Neural progenitor cell (in vitro differentiated cells): ENCODE measurements around the gene FAM167B. TPM values are rescaled to one million over a fixed set of nuclear protein-coding genes. Genes with fewer than 3 reads are reported as not detected.

Experiments
- DNase-seq: peaks from one replicate; pipeline ENCODE4 v3.0.0-alpha.2; 2016; ENCODE audit warnings: low spot score
- H2AFZ ChIP-seq: fragments of 200-600 bp; sonication (generic); replicated peaks from 2 replicates; pipeline ENCODE4 v1.6.1; 2016; ENCODE audit warnings: antibody characterized with exemption
- H3F3A ChIP-seq: fragments of 200-600 bp; sonication (generic); 2 replicates; pipeline ENCODE4 v1.6.1; 2016; ENCODE audit warnings: antibody characterized with exemption, low read depth
- H3K27ac ChIP-seq: fragments of 200-600 bp; sonication (generic); 2 replicates; pipeline ENCODE4 v1.5.1; 2016; ENCODE audit warnings: mild to moderate bottlenecking
- H3K27me3 ChIP-seq: fragments of 200-600 bp; sonication (generic); 2 replicates; pipeline ENCODE4 v1.6.1; 2016; ENCODE audit warnings: mild to moderate bottlenecking, moderate library complexity
- H3K36me3 ChIP-seq: fragments of 200-600 bp; sonication (generic); 2 replicates; pipeline ENCODE4 v1.5.1; 2016
- H3K4me1 ChIP-seq: fragments of 200-600 bp; sonication (generic); 2 replicates; pipeline ENCODE4 v1.6.1; 2016; ENCODE audit warnings: mixed run types
- H3K4me2 ChIP-seq: fragments of 200-600 bp; sonication (generic); 2 replicates; pipeline ENCODE4 v1.6.1; 2016
- H3K4me3 ChIP-seq: fragments of 200-600 bp; sonication (generic); 2 replicates; pipeline ENCODE4 v1.5.1; 2016
- H3K79me2 ChIP-seq: fragments of 200-600 bp; sonication (generic); 2 replicates; pipeline ENCODE4 v1.6.1; 2016; ENCODE audit warnings: low read depth
- H3K9ac ChIP-seq: fragments of 200-600 bp; sonication (generic); 2 replicates; pipeline ENCODE4 v1.6.1; 2016
- H3K9me3 ChIP-seq: fragments of 200-600 bp; sonication (generic); 2 replicates; pipeline ENCODE4 v1.5.1; 2016; ENCODE audit warnings: low read depth
- H4K20me1 ChIP-seq: fragments of 200-600 bp; sonication (generic); 2 replicates; pipeline ENCODE4 v1.6.1; 2016; ENCODE audit warnings: low read depth
- H3K27ac Mint-ChIP-seq: 3 replicates; pipeline ENCODE4 v1.8.0; 2021; ENCODE audit warnings: mixed read lengths
- H3K27me3 Mint-ChIP-seq: 2 replicates; pipeline ENCODE4 v1.8.0; 2022; ENCODE audit warnings: low read depth, mild to moderate bottlenecking, inconsistent platforms, moderate library complexity, mixed read lengths; ENCODE audit not compliant: insufficient read depth
- H3K36me3 Mint-ChIP-seq: 3 replicates; pipeline ENCODE4 v1.8.0; 2021; ENCODE audit warnings: mixed read lengths
- H3K4me1 Mint-ChIP-seq: 3 replicates; pipeline ENCODE4 v1.8.0; 2021; ENCODE audit warnings: mixed read lengths
- H3K4me3 Mint-ChIP-seq: 3 replicates; pipeline ENCODE4 v1.8.0; 2021; ENCODE audit warnings: mild to moderate bottlenecking, moderate library complexity, mixed read lengths
- H3K9me3 Mint-ChIP-seq: 3 replicates; pipeline ENCODE4 v1.8.0; 2020; ENCODE audit warnings: mixed read lengths
- EZH2 ChIP-seq: fragments of 200-600 bp; sonication (generic); IDR thresholded peaks from 2 replicates; pipeline ENCODE4 v1.6.1; 2017; ENCODE audit warnings: antibody characterized with exemption, mild to moderate bottlenecking, moderate library complexity
- EZH2phosphoT487 ChIP-seq: fragments of 200-600 bp; sonication (generic); IDR thresholded peaks from 2 replicates; pipeline ENCODE4 v1.6.1; 2017; ENCODE audit warnings: antibody characterized with exemption
- total RNA-seq: library from RNA; depleted of rRNA; stranded (reverse); fragments of >200 nt; gene quantifications from 2 replicates; pipeline ENCODE4 v1.2.3, GENCODE V29; 2015; ENCODE audit warnings: low replicate concordance
- TF ChIP-seq, protein P1 (sequence below): fragments of 200-600 bp; sonication (generic); IDR thresholded peaks from 2 replicates; pipeline ENCODE4 v1.5.1; 2017; ENCODE audit warnings: antibody characterized with exemption, mild to moderate bottlenecking

The FAM167B gene
- total RNA-seq, 1 donor from 2014 or later: 0.17 TPM

DNA sequence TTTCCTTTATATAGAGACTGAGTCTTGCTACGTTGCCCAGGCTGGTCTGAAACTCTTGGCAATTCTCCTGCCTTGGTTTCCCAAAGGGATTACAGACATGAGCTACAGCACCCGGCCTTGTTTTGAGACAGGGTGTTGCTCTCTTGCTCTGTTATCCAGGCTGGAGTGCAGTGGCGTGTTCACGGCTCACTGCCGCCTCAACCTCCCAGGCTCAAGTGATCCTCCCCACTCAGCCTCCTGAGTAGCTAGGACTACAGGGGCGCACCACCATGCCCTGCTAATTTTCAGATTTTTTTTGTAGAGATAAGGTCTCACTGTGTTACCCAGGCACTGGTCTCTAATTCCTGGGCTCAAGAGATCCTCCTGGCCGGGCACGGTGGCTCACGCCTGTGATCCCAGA is 18.8 kb downstream of the FAM167B start:
- H3K4me3 Mint-ChIP-seq: no peak overlapping the region
- peaks cover 2% of the 10 kb centered on the region for H3K27me3 Mint-ChIP-seq
- H3K36me3 Mint-ChIP-seq: no peaks in the 10 kb centered on the region

DNA sequence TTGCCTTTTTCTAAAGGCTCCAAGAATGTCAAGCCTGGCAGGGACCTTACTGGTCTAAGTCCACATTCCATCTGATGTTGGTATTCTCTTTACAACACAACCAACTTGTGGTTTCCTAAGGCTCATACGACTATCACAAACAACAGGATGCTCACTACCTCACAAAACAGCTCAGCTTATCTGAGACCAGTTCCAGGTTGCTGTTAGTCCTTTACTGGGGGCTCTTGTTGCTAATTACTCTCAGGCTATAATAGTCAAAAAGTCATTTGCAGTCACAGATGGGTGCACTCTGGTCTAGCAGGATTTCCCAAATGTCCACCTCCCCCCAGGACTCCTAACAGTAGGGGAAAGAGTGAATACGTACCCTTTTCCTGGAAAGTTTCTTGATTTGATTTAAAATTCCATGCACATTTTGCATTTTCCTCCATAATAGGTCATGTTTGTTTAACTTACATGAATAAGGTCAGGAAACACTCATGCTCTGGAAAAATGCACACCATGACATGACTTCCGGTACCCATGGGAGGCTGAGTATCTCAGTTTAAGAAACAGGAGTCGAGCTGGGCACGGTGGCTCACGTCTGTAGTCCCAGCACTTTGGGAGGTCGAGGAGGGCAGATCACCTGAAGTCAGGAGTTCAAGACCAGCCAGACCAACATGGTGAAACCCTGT is 20.0 kb downstream of the FAM167B start:
- no peaks in the 10 kb centered on the region for H3K36me3 ChIP-seq
- H3F3A ChIP-seq: no peaks in the 10 kb centered on the region
- Mint-ChIP-seq H3K4me3 (no peak overlapping the region), H3K9me3 (no peaks in the 10 kb centered on the region), H3K4me1 (peaks cover 7% of the 10 kb centered on the region), H3K27me3 (peaks cover 2% of the 10 kb centered on the region), H3K36me3 (no peaks in the 10 kb centered on the region), H3K27ac (no peak overlapping the region)
- no peak overlapping the region for H3K4me3 ChIP-seq
- no peaks in the 10 kb centered on the region for H3K9me3 ChIP-seq
- no peak overlapping the region for H2AFZ ChIP-seq
- H3K79me2 ChIP-seq: no peaks in the 10 kb centered on the region
- H3K27ac ChIP-seq: no peak overlapping the region
- no peak for DNase-seq
- H3K4me1 ChIP-seq: no peaks in the 10 kb centered on the region
- H3K4me2 ChIP-seq: no peak overlapping the region
- H3K9ac ChIP-seq: no peak overlapping the region
- no peaks in the 10 kb centered on the region for H4K20me1 ChIP-seq
- TF ChIP-seq, protein P1, sequence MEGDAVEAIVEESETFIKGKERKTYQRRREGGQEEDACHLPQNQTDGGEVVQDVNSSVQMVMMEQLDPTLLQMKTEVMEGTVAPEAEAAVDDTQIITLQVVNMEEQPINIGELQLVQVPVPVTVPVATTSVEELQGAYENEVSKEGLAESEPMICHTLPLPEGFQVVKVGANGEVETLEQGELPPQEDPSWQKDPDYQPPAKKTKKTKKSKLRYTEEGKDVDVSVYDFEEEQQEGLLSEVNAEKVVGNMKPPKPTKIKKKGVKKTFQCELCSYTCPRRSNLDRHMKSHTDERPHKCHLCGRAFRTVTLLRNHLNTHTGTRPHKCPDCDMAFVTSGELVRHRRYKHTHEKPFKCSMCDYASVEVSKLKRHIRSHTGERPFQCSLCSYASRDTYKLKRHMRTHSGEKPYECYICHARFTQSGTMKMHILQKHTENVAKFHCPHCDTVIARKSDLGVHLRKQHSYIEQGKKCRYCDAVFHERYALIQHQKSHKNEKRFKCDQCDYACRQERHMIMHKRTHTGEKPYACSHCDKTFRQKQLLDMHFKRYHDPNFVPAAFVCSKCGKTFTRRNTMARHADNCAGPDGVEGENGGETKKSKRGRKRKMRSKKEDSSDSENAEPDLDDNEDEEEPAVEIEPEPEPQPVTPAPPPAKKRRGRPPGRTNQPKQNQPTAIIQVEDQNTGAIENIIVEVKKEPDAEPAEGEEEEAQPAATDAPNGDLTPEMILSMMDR: no peak
- TF ChIP-seq EZH2 (no peak), EZH2phosphoT487 (no peak)
- H3K27me3 ChIP-seq: no peaks in the 10 kb centered on the region

More for the DNA sequence above, 18.8 kb downstream of the FAM167B start:
- Histone ChIP-seq H3K27ac (no peak overlapping the region), H3K9me3 (no peaks in the 10 kb centered on the region), H4K20me1 (no peaks in the 10 kb centered on the region), H3F3A (no peaks in the 10 kb centered on the region), H3K79me2 (no peaks in the 10 kb centered on the region), H3K9ac (no peak overlapping the region), H3K4me3 (no peak overlapping the region), H3K27me3 (no peaks in the 10 kb centered on the region), H3K4me1 (no peaks in the 10 kb centered on the region), H2AFZ (no peak overlapping the region), H3K36me3 (no peaks in the 10 kb centered on the region), H3K4me2 (no peak overlapping the region)
- DNase-seq: no peak
- TF ChIP-seq EZH2 (no peak), EZH2phosphoT487 (no peak)
- TF ChIP-seq, protein P1: no peak
- Mint-ChIP-seq H3K27ac (no peak overlapping the region), H3K4me1 (peaks cover 4% of the 10 kb centered on the region), H3K9me3 (no peaks in the 10 kb centered on the region)

DNA sequence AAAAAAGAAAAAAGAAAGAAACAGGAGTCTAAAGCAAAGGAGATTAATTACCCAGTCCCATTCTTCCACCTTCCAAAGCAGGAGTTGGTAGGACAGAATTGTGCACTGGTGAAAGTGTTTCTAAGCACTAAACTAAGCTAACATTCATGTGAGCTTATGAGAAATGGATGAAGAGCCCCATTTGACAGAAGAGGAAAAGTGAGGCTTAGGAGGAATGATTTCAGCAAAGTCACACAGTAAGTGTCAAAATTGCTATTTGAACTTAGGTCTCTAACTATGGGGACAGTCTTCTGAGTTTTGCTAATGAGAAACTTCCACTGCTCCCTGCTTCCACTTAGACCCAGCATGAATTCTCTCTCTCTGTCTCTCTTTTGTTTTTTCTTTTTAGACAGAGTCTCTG is 22.7 kb downstream of the FAM167B start:
- DNase-seq: no peak

More for the DNA sequence above, 22.7 kb downstream of the FAM167B start:
- Histone ChIP-seq H3F3A (no peaks in the 10 kb centered on the region), H3K36me3 (no peaks in the 10 kb centered on the region), H3K79me2 (no peaks in the 10 kb centered on the region), H2AFZ (no peak overlapping the region), H3K4me2 (no peak overlapping the region), H4K20me1 (no peaks in the 10 kb centered on the region), H3K4me3 (no peak overlapping the region), H3K9me3 (no peaks in the 10 kb centered on the region), H3K4me1 (peaks cover 9% of the 10 kb centered on the region), H3K27ac (no peak overlapping the region), H3K9ac (no peak overlapping the region), H3K27me3 (peaks cover 1% of the 10 kb centered on the region)
- H3K4me3 Mint-ChIP-seq: no peak overlapping the region
- TF ChIP-seq, protein P1: no peak
- TF ChIP-seq EZH2 (no peak), EZH2phosphoT487 (no peak)
- H3K27ac Mint-ChIP-seq: no peak overlapping the region
- H3K27me3 Mint-ChIP-seq: peaks cover 3% of the 10 kb centered on the region
- H3K36me3 Mint-ChIP-seq: no peaks in the 10 kb centered on the region
- H3K9me3 Mint-ChIP-seq: no peaks in the 10 kb centered on the region
- H3K4me1 Mint-ChIP-seq: peaks cover 25% of the 10 kb centered on the region
